Measurements from ENCODE around the gene COL11A1. TPM values are rescaled to one million over a fixed set of nuclear protein-coding genes. Genes with fewer than 3 reads are reported as not detected.
"Not testable (repeated sequence)": the region's sequence is repeated elsewhere in the genome, so short reads cannot be mapped to it uniquely, and the experiment has no call there.

Gene COL11A1
- total RNA-seq, 1 experiment from 2014 or later, result not detected

DNA sequence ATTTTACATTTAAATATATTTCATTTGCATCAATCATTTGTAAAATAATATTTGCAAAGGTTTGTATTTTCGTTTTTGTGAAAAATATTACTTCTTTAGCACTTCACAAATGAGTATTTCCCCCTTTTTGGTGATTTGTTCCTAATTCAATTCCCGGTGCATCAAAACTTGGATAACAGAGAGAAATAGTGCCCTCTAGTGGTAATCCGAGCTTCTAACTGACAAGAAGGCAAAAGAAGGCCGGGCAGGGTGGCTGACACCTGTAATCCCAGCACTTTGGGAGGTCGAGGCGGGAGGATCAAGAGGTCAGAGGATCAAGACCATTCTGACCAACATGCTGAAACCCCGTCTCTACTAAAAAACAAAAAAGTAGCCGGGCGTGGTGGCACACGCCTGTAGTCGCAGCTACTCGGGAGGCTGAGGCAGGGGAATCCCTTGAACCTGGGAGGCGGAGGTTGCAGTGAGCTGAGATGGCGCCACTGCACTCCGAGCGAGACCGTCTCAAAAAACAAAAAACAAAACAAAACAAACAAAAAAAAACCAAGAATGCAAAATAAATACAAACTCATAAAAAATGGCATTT is 137.7 kb downstream of the COL11A1 start:
- Histone ChIP-seq H3K27me3 (no peaks in the 10 kb centered on the region), H3K36me3 (no peaks in the 10 kb centered on the region), H3K4me3 (no peak overlapping the region), H3K9me3 (no peaks in the 10 kb centered on the region)
- no peak for DNase-seq

DNA sequence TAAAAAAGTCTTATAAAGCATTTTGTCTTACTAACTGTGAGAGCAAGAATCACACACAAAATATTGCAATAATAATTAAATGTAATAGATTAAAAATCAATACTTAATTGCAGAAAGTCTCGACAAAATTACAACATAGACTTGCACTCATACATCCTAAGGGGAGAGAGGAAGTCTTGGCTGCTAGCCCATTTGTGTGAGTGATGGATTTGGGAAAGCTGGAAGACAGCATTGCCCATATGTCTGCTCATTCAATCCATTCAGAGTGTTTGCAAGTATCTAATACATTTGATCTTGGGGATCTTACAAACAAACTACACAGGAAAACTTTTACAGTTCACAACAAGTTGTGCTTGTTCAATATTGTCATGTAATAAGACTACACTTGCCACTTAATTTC is 140.5 kb downstream of the COL11A1 start:
- Histone ChIP-seq H3K27me3 (no peaks in the 10 kb centered on the region), H3K9me3 (no peaks in the 10 kb centered on the region), H3K36me3 (no peaks in the 10 kb centered on the region), H3K4me3 (no peak overlapping the region)
- DNase-seq, result no peak

- Histone ChIP-seq H3K9me3 (no peaks in the 10 kb centered on the region), H3K4me3 (no peak overlapping the region), H3K27me3 (no peaks in the 10 kb centered on the region), H3K36me3 (no peaks in the 10 kb centered on the region)
- DNase-seq, result no peak
Observed at GRCh38 chr1:102961549-102961948, 146.8 kb downstream of the COL11A1 start.

GRCh38 chr1:102954576-102954975 is 153.7 kb downstream of the COL11A1 start:
- Histone ChIP-seq H3K9me3 (no peaks in the 10 kb centered on the region), H3K27me3 (no peaks in the 10 kb centered on the region), H3K36me3 (no peaks in the 10 kb centered on the region), H3K4me3 (no peak overlapping the region)
- no peak for DNase-seq

- H3K4me3 ChIP-seq, result no peak overlapping the region
- no peak for DNase-seq
- no peaks in the 10 kb centered on the region for H3K36me3 ChIP-seq
- no peaks in the 10 kb centered on the region for H3K27me3 ChIP-seq
- no peaks in the 10 kb centered on the region for H3K9me3 ChIP-seq
Observed at GRCh38 chr1:102952400-102952799, 155.9 kb downstream of the COL11A1 start.

- Histone ChIP-seq H3K4me3 (no peak overlapping the region), H3K27me3 (no peaks in the 10 kb centered on the region), H3K36me3 (no peaks in the 10 kb centered on the region), H3K9me3 (no peaks in the 10 kb centered on the region)
- no peak for DNase-seq
Observed at GRCh38 chr1:102942324-102942723, 166.0 kb downstream of the COL11A1 start.

DNA sequence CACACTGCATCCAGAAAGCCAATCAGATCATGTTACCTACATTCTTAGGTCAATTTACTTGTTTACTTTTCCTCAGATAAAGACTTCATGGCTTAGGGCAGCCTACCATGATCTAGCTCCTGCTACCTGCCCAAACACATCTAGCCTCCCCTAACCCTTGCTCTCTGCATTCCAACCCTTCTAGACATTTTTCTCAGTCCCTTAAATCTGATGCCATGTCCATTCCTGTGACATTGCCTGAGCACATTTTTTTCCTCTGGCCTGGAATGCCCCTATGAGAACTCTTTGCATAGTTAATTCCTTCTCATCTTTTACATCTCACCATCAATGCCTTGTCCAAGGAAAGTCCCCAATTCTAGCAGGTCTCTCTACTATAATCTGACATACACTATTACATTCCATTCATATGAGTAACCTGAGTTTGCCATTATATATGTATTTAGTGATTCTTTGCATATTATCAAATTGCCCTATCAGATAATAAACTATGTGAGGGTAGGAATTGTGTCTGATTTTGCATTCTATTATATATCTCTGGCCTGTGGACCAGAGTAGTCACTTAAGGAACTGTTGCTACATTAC is 166.9 kb downstream of the COL11A1 start:
- Histone ChIP-seq H3K36me3 (no peaks in the 10 kb centered on the region), H3K27me3 (no peaks in the 10 kb centered on the region), H3K9me3 (no peaks in the 10 kb centered on the region), H3K4me3 (no peak overlapping the region)
- DNase-seq, result no peak

GRCh38 chr1:102937401-102937800 is 170.9 kb downstream of the COL11A1 start:
- Histone ChIP-seq H3K4me3 (no peak overlapping the region), H3K27me3 (no peaks in the 10 kb centered on the region), H3K9me3 (no peaks in the 10 kb centered on the region), H3K36me3 (no peaks in the 10 kb centered on the region)
- DNase-seq, result no peak

DNA sequence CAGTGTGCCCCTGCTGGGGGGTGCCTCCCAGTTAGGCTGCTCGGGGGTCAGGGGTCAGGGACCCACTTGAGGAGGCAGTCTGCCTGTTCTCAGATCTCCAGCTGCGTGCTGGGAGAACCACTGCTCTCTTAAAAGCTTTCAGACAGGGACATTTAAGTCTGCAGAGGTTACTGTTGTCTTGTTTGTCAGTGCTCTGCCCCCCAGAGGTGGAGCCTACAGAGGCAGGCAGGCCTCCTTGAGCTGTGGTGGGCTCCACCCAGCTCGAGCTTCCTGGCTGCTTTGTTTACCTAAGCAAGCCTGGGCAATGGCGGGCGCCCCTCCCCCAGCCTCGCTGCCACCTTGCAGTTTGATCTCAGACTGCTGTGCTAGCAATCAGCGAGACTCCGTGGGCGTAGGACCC is 175.0 kb downstream of the COL11A1 start:
- DNase-seq, H3K9me3 ChIP-seq, H3K36me3 ChIP-seq, H3K4me3 ChIP-seq, H3K27me3 ChIP-seq: not testable (repeated sequence)

GRCh38 chr1:102919659-102920058 is 188.7 kb downstream of the COL11A1 start:
- no peak overlapping the region for H3K4me3 ChIP-seq
- H3K36me3 ChIP-seq, result no peaks in the 10 kb centered on the region
- no peaks in the 10 kb centered on the region for H3K9me3 ChIP-seq
- no peak for DNase-seq
- H3K27me3 ChIP-seq, result no peaks in the 10 kb centered on the region

GRCh38 chr1:102901996-102902395 is 206.3 kb downstream of the COL11A1 start:
- Histone ChIP-seq H3K9me3 (no peaks in the 10 kb centered on the region), H3K4me3 (no peak overlapping the region), H3K36me3 (no peaks in the 10 kb centered on the region), H3K27me3 (no peaks in the 10 kb centered on the region)
- no peak for DNase-seq

DNA sequence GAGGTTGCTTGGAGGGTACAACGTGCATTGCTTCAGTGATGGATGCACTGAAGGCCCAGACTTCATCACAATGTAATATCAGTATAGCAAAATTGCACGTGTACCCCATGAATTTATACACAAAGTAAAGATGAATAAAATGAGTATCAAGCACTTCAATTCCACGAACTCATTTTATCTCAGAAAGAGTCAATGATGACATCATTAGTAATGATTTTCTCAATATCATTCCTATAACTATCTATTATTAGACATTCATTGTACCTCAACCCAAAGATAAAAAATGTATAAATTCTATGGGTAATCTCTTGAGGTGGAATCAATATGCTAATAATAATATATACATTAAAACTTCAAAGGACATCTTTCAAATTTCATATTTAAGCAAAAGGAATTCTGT is 208.4 kb downstream of the COL11A1 start:
- H3K27me3 ChIP-seq, result no peaks in the 10 kb centered on the region
- no peaks in the 10 kb centered on the region for H3K36me3 ChIP-seq
- no peaks in the 10 kb centered on the region for H3K9me3 ChIP-seq
- H3K4me3 ChIP-seq, result no peak overlapping the region
- no peak for DNase-seq

GRCh38 chr1:102897557-102897956 is 210.8 kb downstream of the COL11A1 start:
- Histone ChIP-seq H3K4me3 (no peak overlapping the region), H3K9me3 (no peaks in the 10 kb centered on the region), H3K36me3 (no peaks in the 10 kb centered on the region), H3K27me3 (no peaks in the 10 kb centered on the region)
- DNase-seq, result no peak

DNA sequence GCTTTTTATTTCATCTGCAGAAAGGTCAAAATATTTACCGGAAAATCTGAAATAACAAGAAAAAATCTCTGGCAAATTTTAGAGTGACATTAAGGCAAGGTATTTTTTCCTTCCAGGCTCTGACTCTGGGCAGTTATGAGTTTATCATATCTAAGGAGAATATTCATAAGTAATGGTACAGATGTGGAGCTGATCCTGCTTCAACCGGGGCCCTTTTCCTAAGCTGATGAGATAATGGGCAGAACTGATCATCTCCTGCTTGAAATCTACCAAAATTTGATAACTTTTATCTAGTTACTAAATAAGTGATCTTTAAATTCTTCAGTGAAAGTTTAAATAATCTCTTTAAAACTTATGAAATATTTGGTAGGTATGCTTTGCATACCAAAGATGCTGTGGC is 211.6 kb downstream of the COL11A1 start:
- no peak overlapping the region for H3K4me3 ChIP-seq
- H3K9me3 ChIP-seq, result no peaks in the 10 kb centered on the region
- H3K27me3 ChIP-seq, result no peaks in the 10 kb centered on the region
- H3K36me3 ChIP-seq, result no peaks in the 10 kb centered on the region
- DNase-seq, result no peak

- no peaks in the 10 kb centered on the region for H3K9me3 ChIP-seq
- no peaks in the 10 kb centered on the region for H3K36me3 ChIP-seq
- no peak overlapping the region for H3K4me3 ChIP-seq
- no peak for DNase-seq
- no peaks in the 10 kb centered on the region for H3K27me3 ChIP-seq
Observed at GRCh38 chr1:102896286-102896685, 212.0 kb downstream of the COL11A1 start.

DNA sequence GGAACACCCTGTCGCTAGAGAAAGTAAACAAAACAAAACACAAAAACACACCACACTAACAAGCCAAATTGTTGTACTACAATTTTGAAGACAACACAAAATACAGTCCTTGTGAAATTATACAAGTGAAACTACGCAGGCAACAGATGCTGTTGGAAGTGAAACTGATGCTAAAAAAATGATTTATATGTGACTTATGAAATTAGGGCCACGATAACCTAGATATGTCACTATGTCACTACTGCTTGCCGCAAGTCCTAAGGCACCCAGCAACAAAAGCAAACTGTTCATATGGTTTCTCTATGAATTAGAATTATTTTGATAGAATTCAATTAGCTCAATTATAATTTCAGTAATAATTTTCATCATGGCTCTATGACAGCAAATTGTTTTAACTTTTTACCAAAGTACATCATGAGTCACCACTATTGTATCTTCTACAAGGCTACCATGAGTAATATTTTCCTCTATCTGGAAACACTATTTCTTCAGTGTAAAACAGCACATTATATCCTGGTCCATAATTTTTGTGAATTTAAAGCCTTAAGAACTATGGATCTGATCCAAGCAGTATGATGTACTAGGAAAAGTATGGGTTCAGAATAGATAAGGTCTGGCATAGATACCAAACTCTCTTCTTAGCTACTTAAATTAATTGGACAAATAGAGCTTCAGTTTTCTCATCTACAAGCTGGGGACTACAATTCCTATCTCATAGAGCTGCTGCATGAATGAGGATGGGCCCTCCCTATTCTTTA is 216.3 kb downstream of the COL11A1 start:
- H3K36me3 ChIP-seq, result no peaks in the 10 kb centered on the region
- no peak overlapping the region for H3K4me3 ChIP-seq
- H3K27me3 ChIP-seq, result no peaks in the 10 kb centered on the region
- DNase-seq, result no peak
- no peaks in the 10 kb centered on the region for H3K9me3 ChIP-seq

DNA sequence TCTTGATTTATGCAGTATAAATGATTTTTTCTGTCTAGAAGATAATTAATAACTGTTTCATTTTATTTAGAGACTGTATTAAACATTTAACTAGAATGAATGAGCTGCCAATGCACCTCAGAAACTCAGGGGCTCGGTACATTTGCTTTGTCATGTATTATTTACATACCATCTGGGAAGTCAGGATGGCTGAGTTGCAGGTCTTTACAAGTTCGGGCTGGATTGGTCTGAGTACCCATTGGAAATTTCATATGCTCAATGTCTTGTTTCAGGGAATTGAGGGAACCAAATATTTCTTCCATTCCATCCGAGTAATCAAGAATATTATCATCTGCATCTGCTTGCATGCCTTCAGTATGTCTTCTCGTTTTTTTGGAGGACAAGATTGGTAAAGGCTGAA is 221.7 kb downstream of the COL11A1 start:
- Histone ChIP-seq H3K36me3 (no peaks in the 10 kb centered on the region), H3K9me3 (no peaks in the 10 kb centered on the region)

DNA sequence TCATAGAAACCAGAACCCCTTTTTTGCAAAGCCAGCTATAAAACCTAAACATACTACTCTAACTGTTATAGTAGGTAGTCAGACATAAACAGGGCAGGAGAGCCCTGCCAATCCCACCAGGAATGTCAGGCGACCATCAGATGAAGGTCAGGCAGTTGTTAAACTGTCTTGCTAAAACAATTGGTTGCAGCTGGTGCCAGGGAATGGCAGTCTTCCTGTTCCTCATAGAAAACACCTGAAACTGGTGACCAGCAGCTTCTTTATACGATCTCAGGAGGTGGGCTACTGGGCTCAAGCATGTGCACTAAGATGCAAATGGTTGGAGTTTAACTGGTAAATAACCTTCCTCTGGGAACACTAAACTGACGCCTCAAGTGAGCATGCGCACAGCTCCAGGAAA is 224.1 kb downstream of the COL11A1 start:
- Histone ChIP-seq H3K36me3 (no peaks in the 10 kb centered on the region), H3K4me3 (no peak overlapping the region), H3K9me3 (no peaks in the 10 kb centered on the region), H3K27me3 (no peaks in the 10 kb centered on the region)
- DNase-seq, result no peak

More for the DNA sequence above, 221.7 kb downstream of the COL11A1 start:
- Histone ChIP-seq H3K4me3 (no peak overlapping the region), H3K27me3 (no peaks in the 10 kb centered on the region)
- DNase-seq, result no peak
